ENCODE results near the gene NTNG2. TPM values are rescaled to one million over a fixed set of nuclear protein-coding genes. Genes with fewer than 3 reads are reported as not detected.
A peak's percentile ranks its signal among the peaks of the same experiment; 100 is the strongest.

NTNG2 gene
- total RNA-seq, 3 donors from 2014 or later, result 0.41 to 0.73 (median 0.43) TPM

- Histone ChIP-seq H3K4me1 (ENCODE audit: low read depth) (peaks cover 16% of the 10 kb centered on the region), H3K4me3 (no peak overlapping the region), H3K9me3 (no peaks in the 10 kb centered on the region), H3K36me3 (ENCODE audit: low read depth) (no peaks in the 10 kb centered on the region)
- intact Hi-C loops (cut with DNase I, micrococcal nuclease), result no loop called here
- ATAC-seq (no peak), DNase-seq (no peak)
- TF ChIP-seq, protein P1, sequence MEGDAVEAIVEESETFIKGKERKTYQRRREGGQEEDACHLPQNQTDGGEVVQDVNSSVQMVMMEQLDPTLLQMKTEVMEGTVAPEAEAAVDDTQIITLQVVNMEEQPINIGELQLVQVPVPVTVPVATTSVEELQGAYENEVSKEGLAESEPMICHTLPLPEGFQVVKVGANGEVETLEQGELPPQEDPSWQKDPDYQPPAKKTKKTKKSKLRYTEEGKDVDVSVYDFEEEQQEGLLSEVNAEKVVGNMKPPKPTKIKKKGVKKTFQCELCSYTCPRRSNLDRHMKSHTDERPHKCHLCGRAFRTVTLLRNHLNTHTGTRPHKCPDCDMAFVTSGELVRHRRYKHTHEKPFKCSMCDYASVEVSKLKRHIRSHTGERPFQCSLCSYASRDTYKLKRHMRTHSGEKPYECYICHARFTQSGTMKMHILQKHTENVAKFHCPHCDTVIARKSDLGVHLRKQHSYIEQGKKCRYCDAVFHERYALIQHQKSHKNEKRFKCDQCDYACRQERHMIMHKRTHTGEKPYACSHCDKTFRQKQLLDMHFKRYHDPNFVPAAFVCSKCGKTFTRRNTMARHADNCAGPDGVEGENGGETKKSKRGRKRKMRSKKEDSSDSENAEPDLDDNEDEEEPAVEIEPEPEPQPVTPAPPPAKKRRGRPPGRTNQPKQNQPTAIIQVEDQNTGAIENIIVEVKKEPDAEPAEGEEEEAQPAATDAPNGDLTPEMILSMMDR (IDR thresholded peaks at IDR 0.05), result no peak
These were observed 2.2 kb downstream of the NTNG2 start for GRCh38 chr9:132163876-132164603.

DNA sequence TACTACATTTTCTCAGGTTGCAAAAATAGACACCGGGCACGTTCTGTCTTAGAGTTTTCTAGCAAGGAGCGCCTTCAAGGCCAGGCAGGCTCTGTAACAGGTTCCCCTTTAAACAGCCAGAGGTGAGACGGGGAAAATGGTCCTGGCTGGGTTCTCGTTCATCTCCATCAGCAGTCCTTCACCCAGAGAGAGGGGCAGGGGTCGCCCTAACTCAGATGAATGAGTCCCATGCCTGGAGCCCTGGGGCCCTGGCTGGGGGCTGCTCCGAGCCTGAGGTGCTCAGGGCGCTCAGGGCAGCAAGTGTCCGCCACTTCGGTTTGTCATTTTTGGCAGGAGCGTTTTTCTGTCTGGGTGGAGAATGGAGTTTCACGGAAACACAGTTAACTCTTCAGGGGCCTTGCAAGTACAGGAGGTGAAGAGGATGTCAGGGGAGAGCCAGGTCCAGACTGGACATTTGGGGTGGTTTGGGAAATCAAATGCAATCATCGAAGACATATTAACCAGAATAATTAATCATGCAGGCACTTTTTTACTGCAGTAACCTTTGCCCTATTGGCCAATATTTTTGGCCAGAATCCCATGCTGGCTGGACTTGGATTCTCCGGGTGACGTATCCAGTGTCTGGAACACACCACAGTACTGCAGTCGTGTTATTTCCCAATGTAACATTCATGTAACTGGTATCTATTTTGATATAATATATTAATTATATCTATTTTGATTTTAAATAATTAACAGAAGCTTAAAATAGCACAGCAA lies 2.9 kb downstream of the NTNG2 start:
- intact Hi-C loops (cut with DNase I, micrococcal nuclease), result no loop called here
- DNase-seq (peak in 1 of 3 donors; percentile 9), ATAC-seq (no peak)
- H3K9me3 ChIP-seq, result no peaks in the 10 kb centered on the region
- H3K4me1 ChIP-seq (ENCODE audit: low read depth), result peaks cover 16% of the 10 kb centered on the region
- TF ChIP-seq, protein P1 (IDR thresholded peaks at IDR 0.05), result no peak
- no peak overlapping the region for H3K4me3 ChIP-seq
- H3K36me3 ChIP-seq (ENCODE audit: low read depth), result no peaks in the 10 kb centered on the region

DNA sequence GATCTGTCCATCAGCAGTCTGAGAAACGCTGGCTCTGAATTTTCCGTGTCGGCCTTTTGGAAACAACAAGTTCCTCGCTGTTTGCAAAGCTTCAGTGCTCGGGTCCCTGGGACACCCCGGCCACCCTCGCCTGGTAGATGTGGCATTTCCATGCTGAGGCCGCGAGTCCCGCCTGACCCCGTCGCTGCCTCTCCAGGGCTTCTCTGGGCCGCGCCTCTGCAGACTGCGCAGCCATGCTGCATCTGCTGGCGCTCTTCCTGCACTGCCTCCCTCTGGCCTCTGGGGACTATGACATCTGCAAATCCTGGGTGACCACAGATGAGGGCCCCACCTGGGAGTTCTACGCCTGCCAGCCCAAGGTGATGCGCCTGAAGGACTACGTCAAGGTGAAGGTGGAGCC lies 4.7 kb downstream of the NTNG2 start:
- Histone ChIP-seq H3K36me3 (ENCODE audit: low read depth) (no peaks in the 10 kb centered on the region), H3K4me1 (ENCODE audit: low read depth) (peaks cover 12% of the 10 kb centered on the region), H3K4me3 (no peak overlapping the region), H3K9me3 (no peaks in the 10 kb centered on the region)
- ATAC-seq, result peak; percentile 29
- TF ChIP-seq, protein P1 (IDR thresholded peaks at IDR 0.05), result no peak
- no peak for DNase-seq
- intact Hi-C loops (cut with DNase I, micrococcal nuclease), result no loop called here

DNA sequence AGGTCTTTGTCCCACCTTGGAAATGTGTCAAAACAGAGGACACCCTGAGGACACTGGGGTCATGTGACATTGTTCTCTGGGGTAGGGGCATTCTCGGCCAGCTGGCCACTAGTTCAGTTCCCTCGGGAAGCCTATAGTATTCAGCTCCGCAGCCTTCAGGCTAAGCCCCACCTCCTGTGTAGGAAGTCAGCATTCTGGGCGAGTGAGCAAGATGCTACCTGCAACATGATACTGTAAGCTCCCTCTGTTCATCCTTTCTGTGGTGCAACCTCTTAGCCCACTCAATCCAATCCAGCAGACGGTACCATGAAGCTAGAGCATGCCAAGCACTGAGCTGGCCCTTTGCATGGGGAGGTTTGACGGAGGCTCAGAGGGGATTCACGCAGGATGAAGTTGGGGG lies 5.3 kb downstream of the NTNG2 start:
- DNase-seq (no peak), ATAC-seq (no peak)
- TF ChIP-seq, protein P1 (IDR thresholded peaks at IDR 0.05), result no peak
- intact Hi-C loops (cut with DNase I, micrococcal nuclease), result no loop called here
- H3K4me1 ChIP-seq (ENCODE audit: low read depth), result peaks cover 12% of the 10 kb centered on the region
- no peaks in the 10 kb centered on the region for H3K36me3 ChIP-seq (ENCODE audit: low read depth)
- H3K4me3 ChIP-seq, result no peak overlapping the region
- H3K9me3 ChIP-seq, result no peaks in the 10 kb centered on the region

DNA sequence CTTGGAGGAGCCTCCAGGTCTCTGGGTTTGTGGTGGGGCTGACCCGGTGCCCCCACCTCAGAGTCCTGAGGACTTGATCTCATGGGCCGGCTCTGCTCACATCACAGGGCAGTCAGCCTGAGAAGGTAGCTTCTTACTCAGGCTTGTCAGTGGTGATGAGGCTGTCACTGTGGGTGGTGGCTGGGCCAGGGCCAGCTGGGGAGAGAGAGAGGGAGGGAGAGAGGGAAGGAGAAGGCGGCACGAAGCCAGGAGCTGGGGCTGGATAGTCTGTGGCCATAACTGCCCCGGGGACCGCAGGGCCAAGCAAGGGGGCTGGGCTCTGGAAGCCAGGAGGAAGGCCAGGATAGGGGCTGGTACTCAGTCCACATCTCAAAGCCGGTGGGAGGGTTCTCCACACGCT lies 6.5 kb downstream of the NTNG2 start:
- Histone ChIP-seq H3K36me3 (ENCODE audit: low read depth) (no peaks in the 10 kb centered on the region), H3K4me3 (no peak overlapping the region), H3K9me3 (no peaks in the 10 kb centered on the region), H3K4me1 (ENCODE audit: low read depth) (peaks cover 6% of the 10 kb centered on the region)
- TF ChIP-seq, protein P1 (IDR thresholded peaks at IDR 0.05), result no peak
- no peak for DNase-seq
- intact Hi-C loops (cut with DNase I, micrococcal nuclease), result no loop called here
- ATAC-seq, result no peak
